Smooth muscle cell (in vitro differentiated cells): Measurements from ENCODE around the gene TCAP. TPM values are rescaled to one million over a fixed set of nuclear protein-coding genes. Genes with fewer than 3 reads are reported as not detected.

Source experiments
- DNase-seq: peaks from one replicate; lab custom pipeline; 2025; ENCODE audit not compliant: unreplicated experiment; lab: John Stamatoyannopoulos, UW
- H2AFZ ChIP-seq: fragments of 200-600 bp; sonication (generic); 2 replicates; pipeline ENCODE4 v1.6.0; 2016; ENCODE audit warnings: antibody characterized with exemption, low read depth, mild to moderate bottlenecking
- H3F3A ChIP-seq: fragments of 200-600 bp; sonication (generic); 2 replicates; pipeline ENCODE4 v1.6.0; 2017; ENCODE audit warnings: antibody characterized with exemption, low read depth
- H3K27ac ChIP-seq: fragments of 200-600 bp; sonication (generic); 2 replicates; pipeline ENCODE4 v1.5.1; 2016; ENCODE audit warnings: low read depth, mild to moderate bottlenecking
- H3K27me3 ChIP-seq: fragments of 200-600 bp; sonication (generic); 2 replicates; pipeline ENCODE4 v1.6.1; 2016; ENCODE audit warnings: low read depth, mild to moderate bottlenecking
- H3K36me3 ChIP-seq: fragments of 200-600 bp; sonication (generic); 2 replicates; pipeline ENCODE4 v1.5.1; 2016; ENCODE audit warnings: low read depth
- H3K4me1 ChIP-seq: fragments of 200-600 bp; sonication (generic); 2 replicates; pipeline ENCODE4 v1.5.1; 2016; ENCODE audit warnings: low read depth
- H3K4me2 ChIP-seq: fragments of 200-600 bp; sonication (generic); 2 replicates; pipeline ENCODE4 v1.6.0; 2016; ENCODE audit warnings: mild to moderate bottlenecking
- H3K4me3 ChIP-seq: fragments of 200-600 bp; sonication (generic); 2 replicates; pipeline ENCODE4 v1.5.1; 2016; ENCODE audit warnings: mild to moderate bottlenecking
- H3K79me2 ChIP-seq: fragments of 200-600 bp; sonication (generic); 2 replicates; pipeline ENCODE4 v1.6.0; 2016; ENCODE audit warnings: low read depth, mild to moderate bottlenecking
- H3K9ac ChIP-seq: fragments of 200-600 bp; sonication (generic); 2 replicates; pipeline ENCODE4 v1.6.0; 2016; ENCODE audit warnings: low read depth
- H3K9me3 ChIP-seq: fragments of 200-600 bp; sonication (generic); replicated peaks from 2 replicates; pipeline ENCODE4 v1.5.1; 2016; ENCODE audit warnings: low read depth
- H4K20me1 ChIP-seq: fragments of 200-600 bp; sonication (generic); 2 replicates; pipeline ENCODE4 v1.6.0; 2016; ENCODE audit warnings: low read depth
- WGBS: methylation state at CpG from one replicate; pipeline ENCODE4 v1.1.7; 2016; ENCODE audit warnings: low lambda C conversion rate; 5-methylcytosine and 5-hydroxymethylcytosine counted together
- polyA plus RNA-seq: library from polyadenylated mRNA; unstranded; fragments of >200 nt; fragmentation: Nextera tagmentation; extraction: Ambion mirVana; gene quantifications from 2 replicates; pipeline ENCODE4 v1.2.1, GENCODE V29; 2016
- total RNA-seq: library from RNA; depleted of rRNA; stranded (reverse); fragments of >200 nt; gene quantifications from 2 replicates; pipeline ENCODE4 v1.2.3, GENCODE V29; 2014
- TF ChIP-seq, protein P1 (sequence below): fragments of 200-600 bp; sonication (generic); IDR thresholded peaks from 2 replicates; pipeline ENCODE4 v1.5.1; 2017; ENCODE audit warnings: borderline replicate concordance, mild to moderate bottlenecking, antibody characterized with exemption; ENCODE audit not compliant: insufficient read depth, poor library complexity, severe bottlenecking

The TCAP gene
- total and polyA plus RNA-seq, 2 experiments from 2014 or later, result 0.41 TPM; not detected in 1

- Histone ChIP-seq H3K36me3 (no peaks in the 10 kb centered on the region), H3K9ac (no peak overlapping the region), H3F3A (no peaks in the 10 kb centered on the region), H3K4me2 (no peak overlapping the region), H3K4me3 (no peak overlapping the region), H2AFZ (no peak overlapping the region), H3K79me2 (no peaks in the 10 kb centered on the region), H3K27me3 (peaks cover 17% of the 10 kb centered on the region), H3K4me1 (no peaks in the 10 kb centered on the region), H3K9me3 (no peaks in the 10 kb centered on the region), H4K20me1 (no peaks in the 10 kb centered on the region), H3K27ac (no peak overlapping the region)
- TF ChIP-seq, protein P1, sequence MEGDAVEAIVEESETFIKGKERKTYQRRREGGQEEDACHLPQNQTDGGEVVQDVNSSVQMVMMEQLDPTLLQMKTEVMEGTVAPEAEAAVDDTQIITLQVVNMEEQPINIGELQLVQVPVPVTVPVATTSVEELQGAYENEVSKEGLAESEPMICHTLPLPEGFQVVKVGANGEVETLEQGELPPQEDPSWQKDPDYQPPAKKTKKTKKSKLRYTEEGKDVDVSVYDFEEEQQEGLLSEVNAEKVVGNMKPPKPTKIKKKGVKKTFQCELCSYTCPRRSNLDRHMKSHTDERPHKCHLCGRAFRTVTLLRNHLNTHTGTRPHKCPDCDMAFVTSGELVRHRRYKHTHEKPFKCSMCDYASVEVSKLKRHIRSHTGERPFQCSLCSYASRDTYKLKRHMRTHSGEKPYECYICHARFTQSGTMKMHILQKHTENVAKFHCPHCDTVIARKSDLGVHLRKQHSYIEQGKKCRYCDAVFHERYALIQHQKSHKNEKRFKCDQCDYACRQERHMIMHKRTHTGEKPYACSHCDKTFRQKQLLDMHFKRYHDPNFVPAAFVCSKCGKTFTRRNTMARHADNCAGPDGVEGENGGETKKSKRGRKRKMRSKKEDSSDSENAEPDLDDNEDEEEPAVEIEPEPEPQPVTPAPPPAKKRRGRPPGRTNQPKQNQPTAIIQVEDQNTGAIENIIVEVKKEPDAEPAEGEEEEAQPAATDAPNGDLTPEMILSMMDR, result no peak
- no peak for DNase-seq
- 41% methylated on average over 11 of the region's 11 CpGs for WGBS
These were observed 9.7 kb downstream of the TCAP start for GRCh38 chr17:39674702-39675389.

GRCh38 chr17:39675390-39676082 is 10.4 kb downstream of the TCAP start:
- Histone ChIP-seq H3K4me3 (no peak overlapping the region), H3K79me2 (no peaks in the 10 kb centered on the region), H3K27me3 (peaks cover 10% of the 10 kb centered on the region), H4K20me1 (no peaks in the 10 kb centered on the region), H3K27ac (no peak overlapping the region), H3K4me1 (no peaks in the 10 kb centered on the region), H3K4me2 (no peak overlapping the region), H3F3A (no peaks in the 10 kb centered on the region), H3K9me3 (no peaks in the 10 kb centered on the region), H3K36me3 (no peaks in the 10 kb centered on the region), H2AFZ (no peak overlapping the region), H3K9ac (no peak overlapping the region)
- DNase-seq, result no peak
- WGBS, result 81% methylated on average over 9 of the region's 10 CpGs
- TF ChIP-seq, protein P1, result no peak

- Histone ChIP-seq H2AFZ (no peak overlapping the region), H3F3A (no peaks in the 10 kb centered on the region), H3K79me2 (no peaks in the 10 kb centered on the region), H3K4me1 (no peaks in the 10 kb centered on the region), H4K20me1 (no peaks in the 10 kb centered on the region), H3K9me3 (no peaks in the 10 kb centered on the region), H3K27me3 (peaks cover 4% of the 10 kb centered on the region), H3K27ac (no peak overlapping the region), H3K4me2 (no peak overlapping the region), H3K4me3 (no peak overlapping the region), H3K36me3 (no peaks in the 10 kb centered on the region), H3K9ac (no peak overlapping the region)
- TF ChIP-seq, protein P1, result no peak
- WGBS, result 76% methylated on average over 7 of the region's 7 CpGs
- no peak for DNase-seq
These were observed 11.2 kb downstream of the TCAP start for GRCh38 chr17:39676198-39676819.
